Activated T-helper 1 cell treated with anti-CD3 and anti-CD28 coated beads, Interleukin-2, amount 50 U/mL, for 16 hours (primary cell): ENCODE results near the gene FBXO38.

Experiments
- DNase-seq, 2 donors: peaks; one replicate each; pipeline ENCODE4 v3.0.0-alpha.2; 2020; ENCODE audit warnings: low read depth in 1 of 2, low spot score in 1 of 2

FBXO38 gene

DNA sequence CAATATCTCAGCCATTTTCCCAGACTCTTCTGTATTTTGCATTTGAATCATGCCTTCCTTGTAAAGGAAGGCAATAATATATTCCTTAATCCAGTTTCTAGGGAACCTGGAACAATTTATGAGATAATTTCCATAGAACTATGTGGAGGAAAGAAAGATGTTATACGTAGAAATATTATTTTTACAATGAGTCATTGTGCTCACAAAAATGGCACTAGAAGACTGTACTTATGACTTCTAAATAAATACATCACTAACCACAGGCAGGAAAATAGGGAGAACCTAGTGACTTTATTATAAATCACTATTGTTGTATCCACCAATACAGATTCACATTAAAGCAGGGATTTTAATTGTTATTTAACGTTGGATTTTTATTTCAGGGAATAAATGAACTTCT lies 87.6 kb downstream of the FBXO38 start:
- DNase-seq, result no peak

DNA sequence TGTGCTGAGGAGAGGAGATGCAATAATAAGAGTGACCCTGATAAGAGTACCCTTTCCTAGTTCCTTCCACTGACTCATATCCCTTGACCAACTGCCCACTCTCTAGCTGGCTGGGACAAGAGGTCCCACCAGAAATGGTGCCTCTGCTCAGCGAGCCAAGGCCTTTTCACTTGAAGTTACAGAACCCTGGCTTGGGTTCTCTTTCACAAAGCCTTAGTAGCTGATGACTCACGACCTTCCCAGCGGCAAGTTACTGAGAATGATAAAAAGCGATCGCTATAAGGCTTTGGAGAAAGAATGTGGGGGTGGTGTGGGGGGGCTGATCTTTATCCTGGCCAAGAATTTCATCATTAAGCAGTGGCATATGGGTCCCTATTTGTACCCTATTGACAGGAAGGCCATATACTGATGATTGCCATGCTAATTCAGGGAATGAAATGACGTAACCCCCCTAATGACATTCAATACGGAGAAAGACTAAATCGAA lies 90.3 kb downstream of the FBXO38 start:
- no peak for DNase-seq

DNA sequence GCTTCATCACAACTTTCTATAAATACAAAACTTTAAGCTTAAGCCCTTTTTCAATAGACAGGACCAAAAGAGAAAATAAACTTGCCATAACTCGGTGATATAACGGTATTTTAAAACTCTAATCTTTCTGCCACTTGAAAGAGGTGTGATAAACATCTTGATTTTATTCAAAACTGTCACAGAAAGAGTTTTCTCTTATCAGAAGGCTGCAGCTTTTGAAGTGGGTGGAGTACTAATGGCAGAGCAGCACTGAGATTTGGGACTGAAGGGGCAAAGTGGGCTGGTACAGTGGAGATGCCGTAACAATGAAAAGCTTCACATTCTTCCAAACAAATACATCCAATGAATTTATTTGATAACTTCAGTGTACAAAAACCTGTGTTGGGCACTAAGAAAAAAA lies 92.5 kb downstream of the FBXO38 start:
- DNase-seq, result no peak

- no peak for DNase-seq
Measured at GRCh38 chr5:148477429-148477828, 93.7 kb downstream of the FBXO38 start.

GRCh38 chr5:148482196-148482595 lies 98.4 kb downstream of the FBXO38 start:
- DNase-seq, result no peak

- DNase-seq, result peak; percentile 14 to 23
Measured at GRCh38 chr5:148482697-148483462, 99.1 kb downstream of the FBXO38 start.

GRCh38 chr5:148483750-148484149 lies 100.0 kb downstream of the FBXO38 start:
- no peak for DNase-seq

DNA sequence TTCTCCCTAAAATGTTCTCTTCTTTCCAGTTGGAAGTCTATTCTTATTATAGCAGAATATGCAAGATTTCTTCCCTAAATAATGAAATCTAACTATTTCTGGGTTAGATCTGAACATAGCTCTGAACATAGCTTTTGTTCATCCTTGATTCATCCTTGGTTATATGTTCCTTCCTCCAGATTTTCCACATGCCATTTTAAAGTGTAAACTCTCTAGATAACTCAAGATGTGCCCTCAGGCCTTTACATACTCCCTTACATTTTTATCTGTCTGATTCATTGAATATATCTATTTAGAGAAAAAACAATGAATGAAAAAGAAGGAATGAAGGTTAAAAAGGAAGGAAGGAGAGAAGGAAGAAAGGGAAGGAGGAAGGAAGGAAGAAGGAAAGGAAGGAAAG lies 100.9 kb downstream of the FBXO38 start:
- no peak for DNase-seq

DNA sequence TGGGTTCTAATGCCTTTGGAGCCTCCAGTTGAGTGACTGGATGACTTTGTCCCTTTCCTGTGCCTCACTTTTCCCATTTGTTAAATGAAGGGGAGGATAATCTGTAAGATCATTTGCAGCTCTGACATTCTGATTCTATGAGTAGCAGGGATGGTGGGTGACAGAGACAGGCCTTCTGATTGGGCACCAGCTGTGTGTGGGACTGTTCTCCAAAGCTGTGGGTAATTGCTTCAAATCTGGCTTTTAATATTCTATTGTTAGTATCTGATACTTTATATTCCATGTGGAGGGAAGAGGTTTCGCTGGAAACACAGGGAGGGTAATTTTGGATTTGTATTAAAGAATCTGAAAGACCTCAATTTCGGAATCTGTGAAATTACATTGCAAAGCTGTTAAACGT lies 102.7 kb downstream of the FBXO38 start:
- no peak for DNase-seq

DNA sequence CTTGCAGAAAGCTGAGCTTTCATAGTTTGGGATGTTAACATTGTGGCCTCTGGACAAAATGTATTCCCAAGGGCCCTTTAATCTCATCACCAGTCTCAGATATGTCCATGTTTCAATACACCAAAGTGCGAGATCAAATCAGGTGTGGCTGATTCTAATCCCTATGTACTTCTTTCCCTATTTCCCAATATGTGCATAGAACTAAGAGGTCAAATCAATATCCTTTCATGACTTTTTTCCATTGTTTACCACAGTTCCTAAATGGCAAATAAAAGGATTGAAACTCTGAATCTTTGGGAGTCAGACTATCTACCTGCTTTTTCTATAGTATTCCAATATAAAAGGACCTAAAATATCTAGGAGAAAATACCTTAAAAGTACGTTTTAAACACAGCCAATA lies 105.0 kb downstream of the FBXO38 start:
- DNase-seq, result no peak

GRCh38 chr5:148491015-148491792 lies 107.4 kb downstream of the FBXO38 start:
- no peak for DNase-seq

DNA sequence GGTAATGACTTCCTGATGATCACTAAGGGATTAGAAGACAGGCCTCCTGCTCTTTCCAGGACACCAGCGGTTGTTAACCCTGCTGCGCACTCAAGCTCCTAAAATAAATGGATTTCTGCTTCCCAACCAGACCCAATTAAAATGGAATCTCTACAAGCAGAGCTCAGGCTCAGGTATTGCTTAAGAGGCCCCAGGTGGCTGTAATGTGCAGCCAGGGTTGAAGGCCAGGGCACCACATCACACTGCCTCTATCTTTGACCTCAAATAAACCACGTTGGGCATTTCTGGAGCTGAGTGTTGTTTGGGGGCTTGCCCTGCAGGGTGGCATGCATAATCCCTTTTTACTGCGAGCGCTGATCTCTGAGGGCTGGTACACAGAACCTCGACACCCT lies 108.0 kb downstream of the FBXO38 start:
- no peak for DNase-seq

GRCh38 chr5:148492351-148492750 lies 108.6 kb downstream of the FBXO38 start:
- no peak for DNase-seq
